Sigmoid colon (tissue), 4 donors: ENCODE data around the gene SLC15A4.

ENCODE experiments used
- CTCF ChIP-seq, 4 experiments: fragments of 450-650 bp in 3 of 4; fragments of 200-600 bp in 1 of 4; IDR thresholded peaks; one replicate each; pipeline ENCODE4 v1.5.1; 2016 to 2019; ENCODE audit warnings: antibody characterized with exemption in 4 of 4, mild to moderate bottlenecking in 3 of 4, moderate library complexity in 2 of 4
- EP300 ChIP-seq, 4 donors: sonication (generic); formaldehyde crosslinking; IDR thresholded peaks; one replicate each; pipeline ENCODE4 v1.6.1; 2017; ENCODE audit warnings: antibody characterized with exemption in 4 of 4
- POLR2A ChIP-seq, 2 donors: fragments of 450-650 bp; IDR thresholded peaks; one replicate each; pipeline ENCODE4 v1.6.1; 2016; ENCODE audit warnings: antibody characterized with exemption in 2 of 2, mild to moderate bottlenecking in 2 of 2, moderate library complexity in 2 of 2
- POLR2AphosphoS5 ChIP-seq, 4 donors: sonication (generic); formaldehyde crosslinking; IDR thresholded peaks; one replicate each; pipeline ENCODE4 v1.6.1; 2017; ENCODE audit warnings: antibody characterized with exemption in 4 of 4

GRCh38 chr12:128745772-128746689 is 77.7 kb downstream of the SLC15A4 start:
- TF ChIP-seq POLR2A (IDR thresholded peaks at IDR 0.05) (no peak), EP300 (IDR thresholded peaks at IDR 0.05) (no peak), CTCF (IDR thresholded peaks at IDR 0.05) (no peak), POLR2AphosphoS5 (IDR thresholded peaks at IDR 0.05) (no peak)
